Measurements from ENCODE around the gene RDH5. TPM values are rescaled to one million over a fixed set of nuclear protein-coding genes. Genes with fewer than 3 reads are reported as not detected.

The RDH5 gene

Small RNA genes within 50 kb of the gene (small RNA-seq; reads per million reads assigned to genes)
- gene AC009779.1 (ENCODE audit: insufficient read depth): not detected
- not detected for gene RF00017 (ENCODE audit: insufficient read depth)

All from mesendoderm (in vitro differentiated cells).